Liver (tissue), 9 donors: ENCODE measurements around the gene CABCOCO1. TPM values are rescaled to one million over a fixed set of nuclear protein-coding genes. Genes with fewer than 3 reads are reported as not detected.

Source experiments
- DNase-seq: peaks from one replicate; pipeline ENCODE4 v3.0.0-alpha.2; 2017; ENCODE audit warnings: low spot score
- H3K27ac ChIP-seq, 2 donors: one replicate each; pipeline ENCODE4 v1.7.0; 2013; ENCODE audit warnings: inconsistent platforms in 2 of 2, low read length in 2 of 2, control low read depth in 1 of 2, low read depth in 1 of 2, mild to moderate bottlenecking in 1 of 2
- H3K27me3 ChIP-seq, 4 donors: one replicate each; pipeline versions ENCODE4 v1.6.1 to v1.7.0; 2013; ENCODE audit warnings: low read length in 3 of 4, inconsistent platforms in 1 of 4, mild to moderate bottlenecking in 1 of 4, moderate library complexity in 1 of 4; ENCODE audit not compliant: control insufficient read depth in 4 of 4, insufficient read depth in 4 of 4
- H3K36me3 ChIP-seq, 4 donors: one replicate each; pipeline versions ENCODE4 v1.6.1 to v1.7.0; 2013; ENCODE audit warnings: low read length in 3 of 4, mild to moderate bottlenecking in 3 of 4, low read depth in 1 of 4, moderate library complexity in 1 of 4; ENCODE audit not compliant: control insufficient read depth in 4 of 4, insufficient read depth in 3 of 4
- H3K4me1 ChIP-seq, 4 donors: one replicate each; pipeline versions ENCODE4 v1.6.1 to v1.7.0; 2013; ENCODE audit warnings: low read length in 3 of 4, mild to moderate bottlenecking in 3 of 4, moderate library complexity in 1 of 4; ENCODE audit not compliant: control insufficient read depth in 4 of 4, insufficient read depth in 4 of 4
- H3K4me3 ChIP-seq, 3 donors: one replicate each; pipeline versions ENCODE4 v1.6.1 to v1.7.0; 2013; ENCODE audit warnings: low read length in 3 of 3, control low read depth in 1 of 3, low read depth in 1 of 3, mild to moderate bottlenecking in 1 of 3
- H3K9ac ChIP-seq, 2 donors: one replicate each; pipeline ENCODE4 v1.7.0; 2013; ENCODE audit warnings: low read length in 2 of 2, mild to moderate bottlenecking in 2 of 2, moderate library complexity in 2 of 2, control low read depth in 1 of 2, low read depth in 1 of 2
- H3K9me3 ChIP-seq, 4 donors: one replicate each; pipeline versions ENCODE4 v1.6.1 to v1.7.0; 2013; ENCODE audit warnings: low read length in 3 of 4; ENCODE audit not compliant: control insufficient read depth in 4 of 4
- CTCF ChIP-seq: fragments of 150-350 bp; IDR thresholded peaks from 2 replicates; pipeline ENCODE4 v1.5.1; 2017; ENCODE audit warnings: improper control_type of control experiment, low read depth, low read length; ENCODE audit not compliant: missing input control
- EGR1 ChIP-seq, 2 donors: IDR thresholded peaks; 2 replicates each; pipeline ENCODE4 v1.6.1; 2016 to 2018; ENCODE audit warnings: antibody characterized with exemption in 2 of 2, low read depth in 2 of 2
- GABPA ChIP-seq, 2 donors: IDR thresholded peaks in 1 of 2; conservative IDR thresholded peaks in 1 of 2; 2 replicates each; pipeline ENCODE4 v1.6.1; 2016; ENCODE audit warnings: antibody characterized with exemption in 2 of 2, mild to moderate bottlenecking in 1 of 2, moderate library complexity in 1 of 2
- HNF4A ChIP-seq, 2 donors: conservative IDR thresholded peaks; 2 replicates each; pipeline ENCODE4 v1.6.1; 2016; ENCODE audit warnings: antibody characterized with exemption in 2 of 2, mild to moderate bottlenecking in 2 of 2
- HNF4G ChIP-seq: IDR thresholded peaks from 2 replicates; pipeline ENCODE4 v1.6.1; 2016; ENCODE audit warnings: antibody characterized with exemption
- MAX ChIP-seq: IDR thresholded peaks from 2 replicates; pipeline ENCODE4 v1.6.1; 2016; ENCODE audit warnings: antibody characterized with exemption
- NR2F2 ChIP-seq: IDR thresholded peaks from 2 replicates; pipeline ENCODE4 v1.6.1; 2016; ENCODE audit warnings: antibody characterized with exemption
- REST ChIP-seq: IDR thresholded peaks from 2 replicates; pipeline ENCODE4 v1.6.1; 2016; ENCODE audit warnings: antibody characterized with exemption, mild to moderate bottlenecking
- RXRA ChIP-seq, 2 donors: IDR thresholded peaks; 2 replicates each; pipeline ENCODE4 v1.6.1; 2017 to 2018; ENCODE audit warnings: antibody characterized with exemption in 2 of 2, mild to moderate bottlenecking in 1 of 2
- SP1 ChIP-seq: IDR thresholded peaks from 2 replicates; pipeline ENCODE4 v1.6.1; 2018; ENCODE audit warnings: antibody characterized with exemption, mild to moderate bottlenecking
- TAF1 ChIP-seq: conservative IDR thresholded peaks from 2 replicates; pipeline ENCODE4 v1.6.1; 2016; ENCODE audit warnings: antibody characterized with exemption, mild to moderate bottlenecking
- YY1 ChIP-seq: IDR thresholded peaks from 2 replicates; pipeline ENCODE4 v1.6.1; 2016; ENCODE audit warnings: antibody characterized with exemption, mild to moderate bottlenecking
- ZBTB33 ChIP-seq: IDR thresholded peaks from 2 replicates; pipeline ENCODE4 v1.6.1; 2016; ENCODE audit warnings: antibody characterized with exemption
- WGBS: extraction: QIAGEN DNeasy Blood & Tissue Kit; methylation state at CpG from one replicate; pipeline ENCODE4 v1.1.7; 2013; 5-methylcytosine and 5-hydroxymethylcytosine counted together
- polyA plus RNA-seq, 2 donors: library from polyadenylated mRNA; stranded (reverse) in 1 of 2; unstranded in 1 of 2; fragments of 200-250 nt in 1 of 2; fragments of >200 nt in 1 of 2; fragmentation: Nextera tagmentation in 1 of 2; extraction: Ambion mirVana in 1 of 2; gene quantifications; one replicate each; pipeline versions ENCODE4 v1.2.1 to v1.2.3, GENCODE V29; 2013 to 2015
- total RNA-seq, 2 donors: library from RNA; depleted of rRNA; stranded (reverse); fragments of >200 nt; gene quantifications; one replicate each; pipeline ENCODE4 v1.2.3, GENCODE V29; 2014
- donor health status: healthy.
- donor health status: healthy.
- donor health status: healthy.
- donor health status: healthy.
- donor health status: healthy.

Gene CABCOCO1
- total and polyA plus RNA-seq, 4 donors = 0.09 to 0.20 TPM; not detected in 2

GRCh38 chr10:61764486-61764885 lies 101.8 kb downstream of the CABCOCO1 start (continued):
- TF ChIP-seq MAX = no peak

DNA sequence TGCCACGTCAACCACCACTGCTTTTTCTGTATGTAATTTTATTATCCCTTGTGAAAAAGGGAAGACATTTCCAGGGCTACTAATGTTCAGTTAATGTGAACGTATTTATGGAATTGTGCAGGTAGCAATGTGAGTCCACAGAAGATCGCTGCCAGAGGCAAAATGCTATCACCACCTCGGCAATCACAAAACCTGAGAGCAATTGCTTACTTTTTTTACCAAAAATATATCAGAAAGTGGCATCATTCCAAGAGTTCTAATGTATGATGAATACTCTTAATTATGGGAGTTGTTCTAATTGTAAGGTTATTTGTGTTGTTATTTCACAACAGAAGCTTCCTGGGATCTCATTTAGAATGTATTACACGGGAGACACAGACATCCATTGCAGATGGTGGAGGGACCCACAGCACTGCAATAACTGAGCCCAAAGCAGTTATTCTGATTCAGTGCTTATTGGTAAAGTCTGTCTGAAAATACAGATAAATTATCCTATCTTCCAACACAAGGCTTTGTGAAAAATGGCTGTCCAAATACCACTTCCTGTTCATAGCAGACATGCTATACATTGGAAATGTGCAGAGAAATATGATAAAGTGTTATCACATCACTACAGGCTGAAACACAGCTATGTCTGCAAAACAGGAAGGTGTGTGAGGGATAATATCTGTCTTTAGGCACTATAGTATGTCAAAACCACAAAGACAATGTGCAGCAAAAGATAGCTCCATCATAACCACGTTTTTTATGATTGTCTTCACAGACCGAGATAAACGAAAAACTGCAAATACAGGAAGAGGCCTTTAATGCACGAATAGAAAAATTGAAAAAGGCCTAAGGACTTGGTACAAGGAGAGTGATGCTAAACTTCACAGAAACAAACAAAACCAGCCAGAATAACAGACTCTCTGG lies 102.7 kb downstream of the CABCOCO1 start:
- no peak overlapping the region for H3K9ac ChIP-seq
- H3K9me3 ChIP-seq = no peaks in the 10 kb centered on the region
- no peak overlapping the region for H3K27ac ChIP-seq
- TF ChIP-seq TAF1 (no peak), SP1 (no peak), ZBTB33 (no peak), HNF4G (no peak), EGR1 (IDR thresholded peaks at IDR 0.05; ENCODE audit: low read depth in 2 of 2) (no peak), MAX (no peak), GABPA (IDR thresholded peaks at IDR 0.05 in 1 of 2, conservative IDR thresholded peaks at IDR 0.05 in 1 of 2) (no peak), REST (no peak), NR2F2 (no peak), CTCF (no peak), HNF4A (conservative IDR thresholded peaks at IDR 0.05) (no peak), RXRA (IDR thresholded peaks at IDR 0.05) (no peak), YY1 (no peak)
- no peaks in the 10 kb centered on the region for H3K36me3 ChIP-seq
- no peak overlapping the region for H3K4me3 ChIP-seq
- DNase-seq = no peak
- WGBS = 62% methylated on average over 9 of the region's 9 CpGs
- H3K4me1 ChIP-seq = no peaks in the 10 kb centered on the region
- no peaks in the 10 kb centered on the region for H3K27me3 ChIP-seq
